H9 (cell line): ENCODE measurements around the gene TFR2. TPM values are rescaled to one million over a fixed set of nuclear protein-coding genes. Genes with fewer than 3 reads are reported as not detected.

Experiments used
- DNase-seq: peaks from one replicate; pipeline ENCODE4 v3.0.0-alpha.2; 2017
- H2AFZ ChIP-seq: one replicate; pipeline ENCODE4 v1.6.1; 2013; ENCODE audit warnings: mild to moderate bottlenecking, low read length, control low read depth, moderate library complexity
- H2AK5ac ChIP-seq: 2 replicates; pipeline ENCODE4 v1.6.1; 2013; ENCODE audit warnings: low read length, control low read depth, mixed read lengths; ENCODE audit not compliant: insufficient read length
- H2BK120ac ChIP-seq: one replicate; pipeline ENCODE4 v1.6.1; 2013; ENCODE audit warnings: low read depth, mild to moderate bottlenecking, low read length, control low read depth, inconsistent platforms; ENCODE audit not compliant: poor library complexity, severe bottlenecking
- H2BK12ac ChIP-seq: 2 replicates; pipeline ENCODE4 v1.6.1; 2013; ENCODE audit warnings: low read length, control low read depth, mixed read lengths, low read depth; ENCODE audit not compliant: insufficient read length
- H2BK15ac ChIP-seq: 2 replicates; pipeline ENCODE4 v1.6.1; 2013; ENCODE audit warnings: low read depth, low read length, control low read depth
- H2BK20ac ChIP-seq: one replicate; pipeline ENCODE4 v1.6.1; 2013; ENCODE audit warnings: low read depth, mild to moderate bottlenecking, low read length, control low read depth, inconsistent platforms; ENCODE audit not compliant: poor library complexity, severe bottlenecking
- H2BK5ac ChIP-seq: 2 replicates; pipeline ENCODE4 v1.6.1; 2013; ENCODE audit warnings: low read length, control low read depth, mixed read lengths; ENCODE audit not compliant: insufficient read length
- H3K14ac ChIP-seq: 2 replicates; pipeline ENCODE4 v1.6.1; 2013; ENCODE audit warnings: low read length, control low read depth; ENCODE audit not compliant: insufficient read depth
- H3K18ac ChIP-seq: 2 replicates; pipeline ENCODE4 v1.6.1; 2013; ENCODE audit warnings: low read depth, mild to moderate bottlenecking, mixed read lengths, low read length, control low read depth; ENCODE audit not compliant: insufficient read length
- H3K23ac ChIP-seq: 2 replicates; pipeline ENCODE4 v1.6.1; 2013; ENCODE audit warnings: low read length, control low read depth, mixed read lengths, low read depth; ENCODE audit not compliant: insufficient read length
- H3K23me2 ChIP-seq: 2 replicates; pipeline ENCODE4 v1.6.1; 2013; ENCODE audit warnings: low read depth, mild to moderate bottlenecking, mixed read lengths, low read length, control low read depth; ENCODE audit not compliant: insufficient read length, poor library complexity, severe bottlenecking
- H3K27ac ChIP-seq: 2 replicates; pipeline ENCODE4 v1.5.1; 2013; ENCODE audit warnings: low read length, control low read depth, mixed read lengths, low read depth; ENCODE audit not compliant: insufficient read length
- H3K27me3 ChIP-seq: 2 replicates; pipeline ENCODE4 v1.6.1; 2013; ENCODE audit warnings: low read length, control low read depth, inconsistent platforms; ENCODE audit not compliant: insufficient read depth
- H3K4ac ChIP-seq: 2 replicates; pipeline ENCODE4 v1.6.1; 2013; ENCODE audit warnings: low read depth, mild to moderate bottlenecking, control low read depth, inconsistent platforms, low read length, moderate library complexity
- H3K4me1 ChIP-seq: 2 replicates; pipeline ENCODE4 v1.6.1; 2013; ENCODE audit warnings: low read length, control low read depth, inconsistent platforms; ENCODE audit not compliant: insufficient read depth
- H3K4me2 ChIP-seq: 2 replicates; pipeline ENCODE4 v1.6.1; 2013; ENCODE audit warnings: low read length, control low read depth, mixed read lengths; ENCODE audit not compliant: insufficient read length, insufficient read depth
- H3K56ac ChIP-seq: 2 replicates; pipeline ENCODE4 v1.6.1; 2013; ENCODE audit warnings: low read depth, mild to moderate bottlenecking, mixed read lengths, low read length, control low read depth; ENCODE audit not compliant: insufficient read length
- H3K79me1 ChIP-seq: 2 replicates; pipeline ENCODE4 v1.6.1; 2013; ENCODE audit warnings: low read depth, mild to moderate bottlenecking, moderate library complexity, low read length, control low read depth, inconsistent platforms; ENCODE audit not compliant: insufficient read depth, poor library complexity, severe bottlenecking
- H3K79me2 ChIP-seq: 2 replicates; pipeline ENCODE4 v1.6.1; 2013; ENCODE audit warnings: low read length, control low read depth, inconsistent platforms; ENCODE audit not compliant: insufficient read depth
- H3K9ac ChIP-seq: 2 replicates; pipeline ENCODE4 v1.6.1; 2013; ENCODE audit warnings: low read length, control low read depth, mixed read lengths; ENCODE audit not compliant: insufficient read length; ENCODE audit errors: extremely low read depth
- H3K9me3 ChIP-seq: one replicate; pipeline ENCODE4 v1.6.1; 2013; ENCODE audit warnings: low read depth, low read length, inconsistent platforms; ENCODE audit not compliant: control insufficient read depth
- H3T11ph ChIP-seq: one replicate; pipeline ENCODE4 v1.6.1; 2013; ENCODE audit warnings: mild to moderate bottlenecking, low read length, control low read depth, inconsistent platforms
- H4K20me1 ChIP-seq: one replicate; pipeline ENCODE4 v1.6.1; 2013; ENCODE audit not compliant: control insufficient read depth, insufficient read length, insufficient read depth
- H4K5ac ChIP-seq: 2 replicates; pipeline ENCODE4 v1.6.1; 2013; ENCODE audit warnings: low read depth, mild to moderate bottlenecking, mixed read lengths, low read length, control low read depth; ENCODE audit not compliant: insufficient read length
- H4K8ac ChIP-seq: replicated peaks from 2 replicates; pipeline ENCODE4 v1.6.1; 2013; ENCODE audit warnings: low read length, control low read depth, mixed read lengths, low read depth; ENCODE audit not compliant: insufficient read length
- H4K91ac ChIP-seq: 2 replicates; pipeline ENCODE4 v1.6.1; 2013; ENCODE audit warnings: low read depth, mild to moderate bottlenecking, moderate library complexity, mixed read lengths, low read length, control low read depth; ENCODE audit not compliant: insufficient read length
- H3K27ac Mint-ChIP-seq, 3 experiments: 2 replicates in 2 of 3; 3 replicates in 1 of 3; pipeline ENCODE4 v1.8.0; 2020 to 2021; ENCODE audit warnings: mixed read lengths in 3 of 3, mild to moderate bottlenecking in 1 of 3, moderate library complexity in 1 of 3
- H3K27me3 Mint-ChIP-seq: 2 replicates; pipeline ENCODE4 v1.8.0; 2021; ENCODE audit warnings: low read depth, mild to moderate bottlenecking, moderate library complexity, mixed read lengths
- H3K36me3 Mint-ChIP-seq, 3 experiments: 2 replicates in 2 of 3; 3 replicates in 1 of 3; pipeline ENCODE4 v1.8.0; 2020 to 2021; ENCODE audit warnings: low read depth in 3 of 3, mixed read lengths in 3 of 3; ENCODE audit not compliant: insufficient read depth in 1 of 3
- H3K4me1 Mint-ChIP-seq, 2 experiments: 2 replicates each; pipeline ENCODE4 v1.8.0; 2020; ENCODE audit warnings: mixed read lengths in 2 of 2
- H3K4me3 Mint-ChIP-seq, 2 experiments: 2 replicates in 1 of 2; 3 replicates in 1 of 2; pipeline ENCODE4 v1.8.0; 2020 to 2021; ENCODE audit warnings: mild to moderate bottlenecking in 2 of 2, mixed read lengths in 2 of 2, moderate library complexity in 1 of 2
- H3K9me3 Mint-ChIP-seq, 2 experiments: 2 replicates in 1 of 2; 3 replicates in 1 of 2; pipeline ENCODE4 v1.8.0; 2020; ENCODE audit warnings: mild to moderate bottlenecking in 2 of 2, mixed read lengths in 2 of 2, moderate library complexity in 1 of 2
- WGBS: extraction: QIAGEN DNeasy Blood & Tissue Kit; methylation state at CpG from one replicate; pipeline ENCODE4 v1.1.7; 2013; ENCODE audit warnings: missing lambda C conversion rate, low lambda C conversion rate, mixed read lengths; ENCODE audit not compliant: insufficient read length; ENCODE audit errors: extremely low coverage; 5-methylcytosine and 5-hydroxymethylcytosine counted together
- total RNA-seq: library from RNA; stranded (reverse); gene quantifications from 2 replicates; pipeline ENCODE4 v1.2.1, GENCODE V29; 2021
- TF ChIP-seq, protein P1 (sequence below): fragments of 200-600 bp; sonication (generic); conservative IDR thresholded peaks from 3 replicates; pipeline ENCODE4 v1.8.0; 2021; ENCODE audit warnings: antibody characterized with exemption, mild to moderate bottlenecking

The TFR2 gene
- total RNA-seq, 1 experiment from 2014 or later = 2.3 TPM

DNA sequence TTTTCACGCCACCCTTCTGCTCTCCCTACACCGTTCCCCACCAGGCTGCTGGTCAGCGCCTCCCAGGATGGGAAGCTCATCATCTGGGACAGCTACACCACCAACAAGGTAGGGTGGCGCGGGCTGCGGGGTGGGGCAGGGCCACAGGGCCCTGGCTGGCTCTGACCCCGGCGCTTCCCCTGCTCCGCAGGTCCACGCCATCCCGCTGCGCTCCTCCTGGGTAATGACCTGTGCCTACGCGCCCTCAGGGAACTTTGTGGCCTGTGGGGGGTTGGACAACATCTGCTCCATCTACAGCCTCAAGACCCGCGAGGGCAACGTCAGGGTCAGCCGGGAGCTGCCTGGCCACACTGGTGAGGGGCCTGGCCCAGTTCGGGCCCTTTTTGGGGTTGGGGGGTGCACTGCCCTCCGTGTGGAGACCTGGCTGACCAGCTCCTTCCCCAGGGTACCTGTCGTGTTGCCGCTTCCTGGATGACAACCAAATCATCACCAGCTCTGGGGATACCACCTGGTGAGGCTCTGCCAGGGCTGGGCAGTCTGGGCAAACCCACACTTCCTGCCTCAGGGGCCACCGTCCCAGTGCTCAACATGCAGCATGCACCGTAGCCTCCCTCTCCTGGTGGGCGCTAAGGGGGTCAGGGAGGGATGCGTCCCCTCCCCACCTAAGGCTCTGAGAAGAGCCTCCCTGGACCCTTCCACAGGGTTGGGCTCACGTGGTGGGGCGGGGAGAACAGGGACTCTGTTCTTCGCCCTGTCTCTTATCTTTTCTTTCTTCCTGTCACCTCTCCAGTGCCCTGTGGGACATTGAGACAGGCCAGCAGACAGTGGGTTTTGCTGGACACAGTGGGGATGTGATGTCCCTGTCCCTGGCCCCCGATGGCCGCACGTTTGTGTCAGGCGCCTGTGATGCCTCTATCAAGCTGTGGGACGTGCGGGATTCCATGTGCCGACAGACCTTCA is 36.2 kb upstream of the TFR2 start:
- no peak overlapping the region for H3T11ph ChIP-seq
- H3K18ac ChIP-seq = no peak overlapping the region
- H3K4me2 ChIP-seq = no peak overlapping the region
- no peak overlapping the region for H3K14ac ChIP-seq
- no peaks in the 10 kb centered on the region for H3K79me1 ChIP-seq
- no peak overlapping the region for H3K27ac ChIP-seq
- H3K9me3 ChIP-seq = no peaks in the 10 kb centered on the region
- Mint-ChIP-seq H3K27me3 (peaks cover 9% of the 10 kb centered on the region), H3K9me3 (no peaks in the 10 kb centered on the region), H3K27ac (peak overlapping the region in 1 of 3 experiments; percentile 88; a peak in 1 of 7 replicates), H3K4me3 (no peak overlapping the region; a peak in 1 of 5 replicates), H3K36me3 (peaks cover 10 to 44% (median 43%) of the 10 kb centered on the region in 3 experiments; a peak in 6 of 7 replicates), H3K4me1 (peaks cover 6 to 21% of the 10 kb centered on the region in 2 experiments)
- TF ChIP-seq, protein P1, sequence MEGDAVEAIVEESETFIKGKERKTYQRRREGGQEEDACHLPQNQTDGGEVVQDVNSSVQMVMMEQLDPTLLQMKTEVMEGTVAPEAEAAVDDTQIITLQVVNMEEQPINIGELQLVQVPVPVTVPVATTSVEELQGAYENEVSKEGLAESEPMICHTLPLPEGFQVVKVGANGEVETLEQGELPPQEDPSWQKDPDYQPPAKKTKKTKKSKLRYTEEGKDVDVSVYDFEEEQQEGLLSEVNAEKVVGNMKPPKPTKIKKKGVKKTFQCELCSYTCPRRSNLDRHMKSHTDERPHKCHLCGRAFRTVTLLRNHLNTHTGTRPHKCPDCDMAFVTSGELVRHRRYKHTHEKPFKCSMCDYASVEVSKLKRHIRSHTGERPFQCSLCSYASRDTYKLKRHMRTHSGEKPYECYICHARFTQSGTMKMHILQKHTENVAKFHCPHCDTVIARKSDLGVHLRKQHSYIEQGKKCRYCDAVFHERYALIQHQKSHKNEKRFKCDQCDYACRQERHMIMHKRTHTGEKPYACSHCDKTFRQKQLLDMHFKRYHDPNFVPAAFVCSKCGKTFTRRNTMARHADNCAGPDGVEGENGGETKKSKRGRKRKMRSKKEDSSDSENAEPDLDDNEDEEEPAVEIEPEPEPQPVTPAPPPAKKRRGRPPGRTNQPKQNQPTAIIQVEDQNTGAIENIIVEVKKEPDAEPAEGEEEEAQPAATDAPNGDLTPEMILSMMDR = no peak
- H3K9ac ChIP-seq = no peak overlapping the region
- no peak overlapping the region for H4K91ac ChIP-seq
- no peak overlapping the region for H3K56ac ChIP-seq
- DNase-seq = no peak
- no peak overlapping the region for H2BK5ac ChIP-seq
- no peaks in the 10 kb centered on the region for H4K20me1 ChIP-seq
- H2BK20ac ChIP-seq = no peak overlapping the region
- no peaks in the 10 kb centered on the region for H3K27me3 ChIP-seq
- H3K23me2 ChIP-seq = peaks cover 20% of the 10 kb centered on the region
- H2AFZ ChIP-seq = no peak overlapping the region
- no peak overlapping the region for H3K23ac ChIP-seq
- H3K79me2 ChIP-seq = no peaks in the 10 kb centered on the region
- no peak overlapping the region for H2BK120ac ChIP-seq
- no peak overlapping the region for H4K8ac ChIP-seq
- no peak overlapping the region for H2BK15ac ChIP-seq
- H3K4ac ChIP-seq = no peak overlapping the region
- H2BK12ac ChIP-seq = no peak overlapping the region
- H4K5ac ChIP-seq = no peak overlapping the region
- WGBS = no CpG with 5 or more reads among the region's 36 CpGs
- no peak overlapping the region for H2AK5ac ChIP-seq
- no peaks in the 10 kb centered on the region for H3K4me1 ChIP-seq
